Nephron (organoid): ENCODE data around the gene TNFSF11.

Source experiments
- H3K27ac Mint-ChIP-seq, 3 experiments: 2 replicates each; pipeline ENCODE4 v1.8.0; 2020; ENCODE audit warnings: mixed read lengths in 3 of 3, mild to moderate bottlenecking in 2 of 3, moderate library complexity in 1 of 3
- H3K27me3 Mint-ChIP-seq: 2 replicates; pipeline ENCODE4 v1.8.0; 2021; ENCODE audit warnings: low read depth, mild to moderate bottlenecking, moderate library complexity, mixed read lengths
- H3K36me3 Mint-ChIP-seq: 2 replicates; pipeline ENCODE4 v1.8.0; 2020; ENCODE audit warnings: low read depth, mixed read lengths
- H3K4me1 Mint-ChIP-seq: 2 replicates; pipeline ENCODE4 v1.8.0; 2020; ENCODE audit warnings: mixed read lengths
- H3K4me3 Mint-ChIP-seq, 3 experiments: 2 replicates each; pipeline ENCODE4 v1.8.0; 2020; ENCODE audit warnings: mild to moderate bottlenecking in 3 of 3, mixed read lengths in 3 of 3, moderate library complexity in 2 of 3
- H3K9me3 Mint-ChIP-seq: 2 replicates; pipeline ENCODE4 v1.8.0; 2020; ENCODE audit warnings: mixed read lengths
- CTCF ChIP-seq, 3 experiments: fragments of 200-600 bp; sonication (generic); IDR thresholded peaks; one replicate each; pipeline ENCODE4 v1.5.0; 2021; ENCODE audit warnings: antibody characterized with exemption in 3 of 3; ENCODE audit not compliant: unreplicated experiment in 3 of 3

TNFSF11 gene

GRCh38 chr13:42607546-42607945 lies 33.6 kb downstream of the TNFSF11 start:
- peaks cover 24% of the 10 kb centered on the region for H3K4me1 Mint-ChIP-seq
- H3K36me3 Mint-ChIP-seq, result no peaks in the 10 kb centered on the region

GRCh38 chr13:42610649-42611048 lies 36.7 kb downstream of the TNFSF11 start:
- TF ChIP-seq CTCF (IDR thresholded peaks at IDR 0.05; ENCODE audit: unreplicated experiment in 3 of 3), result no peak
- Mint-ChIP-seq H3K36me3 (no peaks in the 10 kb centered on the region), H3K27ac (no peak overlapping the region), H3K27me3 (no peaks in the 10 kb centered on the region), H3K9me3 (no peaks in the 10 kb centered on the region), H3K4me1 (peaks cover 17% of the 10 kb centered on the region), H3K4me3 (no peak overlapping the region)

More at GRCh38 chr13:42607546-42607945, 33.6 kb downstream of the TNFSF11 start:
- Mint-ChIP-seq H3K27ac (no peak overlapping the region), H3K27me3 (no peaks in the 10 kb centered on the region), H3K9me3 (no peaks in the 10 kb centered on the region), H3K4me3 (no peak overlapping the region)
- TF ChIP-seq CTCF (IDR thresholded peaks at IDR 0.05; ENCODE audit: unreplicated experiment in 3 of 3), result no peak

GRCh38 chr13:42611086-42611779 lies 37.3 kb downstream of the TNFSF11 start:
- H3K27me3 Mint-ChIP-seq, result no peaks in the 10 kb centered on the region
- H3K4me1 Mint-ChIP-seq, result peaks cover 17% of the 10 kb centered on the region
- H3K36me3 Mint-ChIP-seq, result no peaks in the 10 kb centered on the region
- H3K9me3 Mint-ChIP-seq, result no peaks in the 10 kb centered on the region
- no peak for TF ChIP-seq CTCF (IDR thresholded peaks at IDR 0.05; ENCODE audit: unreplicated experiment in 3 of 3)
- H3K27ac Mint-ChIP-seq, result peak overlapping the region in 1 of 3 experiments; percentile 27
- H3K4me3 Mint-ChIP-seq, result no peak overlapping the region

DNA sequence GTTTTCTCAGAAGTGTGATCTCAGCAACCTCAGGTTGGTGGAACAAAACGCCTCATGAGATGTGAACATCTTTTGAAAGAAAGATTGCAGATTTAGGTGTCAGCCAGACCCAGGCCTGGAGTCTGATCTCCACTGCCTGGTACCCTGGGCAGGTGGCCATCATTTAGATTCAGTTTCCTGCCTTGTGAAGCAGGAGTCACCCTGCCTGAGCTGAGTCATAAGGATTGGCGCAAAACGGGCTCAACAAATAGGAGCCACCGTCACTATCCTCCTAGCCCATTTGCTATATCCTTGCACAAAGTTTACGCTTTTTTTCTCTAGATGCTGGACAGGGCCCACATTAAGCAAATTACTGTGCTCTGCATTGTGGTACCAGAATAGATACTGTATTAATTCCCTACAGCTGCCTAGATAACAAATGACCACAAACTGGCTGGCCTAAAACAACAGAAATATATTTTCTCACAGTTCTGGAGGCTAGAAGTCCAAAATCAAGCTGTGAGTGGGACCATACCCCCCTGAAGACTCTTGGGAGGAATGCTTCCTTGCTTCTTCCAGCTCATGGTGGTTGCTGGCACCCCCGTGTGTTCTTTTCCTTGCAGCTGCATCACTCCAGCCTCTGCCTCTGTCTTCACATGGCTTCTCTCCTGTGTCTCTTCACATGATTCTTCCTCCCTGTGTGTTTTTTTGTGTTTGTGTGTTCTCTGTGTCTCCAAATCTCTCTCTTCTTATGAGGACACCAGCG lies 38.2 kb downstream of the TNFSF11 start:
- Mint-ChIP-seq H3K27ac (peak overlapping the region in 1 of 3 experiments; percentile 4), H3K36me3 (no peaks in the 10 kb centered on the region), H3K4me3 (no peak overlapping the region), H3K9me3 (no peaks in the 10 kb centered on the region), H3K4me1 (peaks cover 22% of the 10 kb centered on the region), H3K27me3 (no peaks in the 10 kb centered on the region)
- TF ChIP-seq CTCF (IDR thresholded peaks at IDR 0.05; ENCODE audit: unreplicated experiment in 3 of 3), result no peak

DNA sequence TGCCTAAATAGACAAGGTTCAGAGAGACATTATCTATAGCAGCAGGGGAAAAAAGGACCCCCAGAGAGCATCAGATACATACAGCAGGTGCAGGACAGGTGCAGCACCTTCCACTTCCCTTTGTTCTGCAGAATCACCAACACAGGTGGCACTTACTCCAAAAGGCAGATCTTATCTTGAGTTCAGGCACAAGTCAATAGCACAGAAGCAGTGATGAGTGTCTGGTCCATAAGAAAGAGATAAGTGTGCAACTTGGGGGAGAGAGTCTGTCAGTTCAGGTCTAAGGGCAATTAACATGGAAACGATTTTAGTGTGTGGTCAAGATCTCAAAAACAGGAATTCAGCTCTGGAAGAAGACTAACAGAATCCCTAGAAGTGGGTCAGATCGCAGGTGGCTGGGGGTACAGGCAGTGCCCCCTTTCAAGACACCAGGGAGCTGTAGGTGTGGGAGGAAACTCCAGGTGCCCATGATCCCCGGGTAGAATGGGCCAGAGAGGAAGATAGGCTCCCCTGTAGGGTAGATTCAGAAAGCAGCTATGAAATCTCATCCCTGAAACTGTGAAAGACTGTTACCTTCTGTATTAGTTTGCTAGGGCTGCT lies 40.6 kb downstream of the TNFSF11 start:
- H3K27ac Mint-ChIP-seq, result peak overlapping the region in 1 of 3 experiments; percentile 11
- H3K4me3 Mint-ChIP-seq, result no peak overlapping the region
- TF ChIP-seq CTCF (IDR thresholded peaks at IDR 0.05; ENCODE audit: unreplicated experiment in 3 of 3), result no peak
- no peaks in the 10 kb centered on the region for H3K27me3 Mint-ChIP-seq
- H3K4me1 Mint-ChIP-seq, result peaks cover 39% of the 10 kb centered on the region
- H3K9me3 Mint-ChIP-seq, result no peaks in the 10 kb centered on the region
- no peaks in the 10 kb centered on the region for H3K36me3 Mint-ChIP-seq
